GM13976 (cell line): ENCODE measurements around the gene RIF1.

Experiments used
- DNase-seq: peaks from one replicate; pipeline ENCODE4 v3.0.0; 2012; ENCODE audit warnings: low spot score
- CTCF ChIP-seq: IDR thresholded peaks from 2 replicates; pipeline ENCODE4 v1.5.1; 2012; ENCODE audit warnings: borderline replicate concordance, mild to moderate bottlenecking; ENCODE audit not compliant: insufficient read depth; ENCODE audit errors: extremely low read depth, missing control alignments, control extremely low read depth
- in situ Hi-C: fragments of 300-500 bp; cut with MboI; formaldehyde crosslinking; loops from one replicate; pipeline ENCODE4 v1.12.0; 2022; ENCODE audit warnings: low sequenced_read_pairs, mixed read lengths, inconsistent platforms; ENCODE audit not compliant: unreplicated experiment

Gene RIF1

GRCh38 chr2:151379169-151379568 is 30.5 kb upstream of the RIF1 start:
- no peak for DNase-seq
- TF ChIP-seq CTCF, result no peak
- in situ Hi-C loops, result no loop called here

- no peak for DNase-seq
- no peak for TF ChIP-seq CTCF
- in situ Hi-C loops, result no loop called here
Measured at GRCh38 chr2:151380580-151381235, 29.0 kb upstream of the RIF1 start.

- no peak for TF ChIP-seq CTCF
- DNase-seq, result no peak
- in situ Hi-C loops, result no loop called here
Measured at GRCh38 chr2:151381266-151381665, 28.4 kb upstream of the RIF1 start.

GRCh38 chr2:151388011-151388410 is 21.7 kb upstream of the RIF1 start:
- in situ Hi-C loops, result no loop called here
- no peak for TF ChIP-seq CTCF

GRCh38 chr2:151391436-151391835 is 18.3 kb upstream of the RIF1 start:
- TF ChIP-seq CTCF, result no peak
- no peak for DNase-seq
- in situ Hi-C loops, result no loop called here

More at GRCh38 chr2:151388011-151388410, 21.7 kb upstream of the RIF1 start:
- no peak for DNase-seq

- in situ Hi-C loops, result no loop called here
Measured at GRCh38 chr2:151394509-151394908, 15.2 kb upstream of the RIF1 start.

More at GRCh38 chr2:151394509-151394908, 15.2 kb upstream of the RIF1 start:
- no peak for DNase-seq
- TF ChIP-seq CTCF, result no peak
